Endothelial cell of umbilical vein (primary cell): Measurements from ENCODE around the gene TGFBR3. TPM values are rescaled to one million over a fixed set of nuclear protein-coding genes. Genes with fewer than 3 reads are reported as not detected.

Source experiments
- BruUV-seq: library from RNA; stranded (reverse); fragments of 400-500 nt; replicated peaks from 2 replicates; lab custom pipeline; 2021; lab: Mats Ljungman, UMichigan
- CTCF ChIA-PET: fragments of 300-600, 350-600 bp; sonication (Branson Sonifier 250); formaldehyde crosslinking; loops from one replicate; lab custom pipeline; 2021; ENCODE audit warnings: antibody characterized with exemption, inconsistent platforms; lab: Charles Lee
- POLR2A ChIA-PET: fragments of 300-600, 350-600 bp; sonication (Branson Sonifier 250); formaldehyde crosslinking; loops from one replicate; lab custom pipeline; 2021; ENCODE audit warnings: antibody characterized with exemption, inconsistent platforms; lab: Charles Lee
- DNase-seq: peaks from one replicate; pipeline ENCODE4 v3.0.0-alpha.2; 2011; ENCODE audit warnings: low read depth, low spot score
- FAIRE-seq: peaks from 2 replicates; lab custom pipeline; 2011; peaks lifted over from hg19 to GRCh38; lab: Jason Lieb, UNC
- H2AFZ ChIP-seq: 2 replicates; pipeline ENCODE4 v1.6.0; 2012; ENCODE audit warnings: low read depth, low read length, control low read depth, inconsistent platforms
- H3K27ac ChIP-seq: 2 replicates; pipeline ENCODE4 v1.5.1; 2011; ENCODE audit warnings: low read depth, mild to moderate bottlenecking, control low read depth, low read length, moderate library complexity; ENCODE audit not compliant: insufficient read depth
- H3K27me3 ChIP-seq, 2 experiments: 2 replicates each; pipeline versions ENCODE4 v1.6.0 to v1.6.1; 2011; ENCODE audit warnings: low read length in 2 of 2, mixed read lengths in 1 of 2; ENCODE audit not compliant: control insufficient read depth in 2 of 2, insufficient read depth in 2 of 2
- H3K36me3 ChIP-seq, 2 experiments: 2 replicates in 1 of 2; 3 replicates in 1 of 2; pipeline ENCODE4 v1.5.1; 2011; ENCODE audit warnings: low read length in 2 of 2, mild to moderate bottlenecking in 1 of 2, moderate library complexity in 1 of 2; ENCODE audit not compliant: control insufficient read depth in 2 of 2, insufficient read depth in 2 of 2; ENCODE audit errors: extremely low read depth in 1 of 2
- H3K4me1 ChIP-seq: 3 replicates; pipeline ENCODE4 v1.5.1; 2011; ENCODE audit warnings: mild to moderate bottlenecking, low read length; ENCODE audit not compliant: control insufficient read depth, insufficient read depth; ENCODE audit errors: extremely low read depth
- H3K4me2 ChIP-seq: 2 replicates; pipeline ENCODE4 v1.6.1; 2011; ENCODE audit warnings: low read length, control low read depth, mixed read lengths; ENCODE audit not compliant: insufficient read depth
- H3K4me3 ChIP-seq, 3 experiments: fragments of 200-600 bp in 1 of 3; sonication (generic), shearing (Covaris generic) in 1 of 3; replicated peaks in 1 of 3; 2 replicates each; pipeline ENCODE4 v1.5.1; 2011 to 2016; ENCODE audit warnings: control low read depth in 3 of 3, low read length in 3 of 3, mild to moderate bottlenecking in 2 of 3, inconsistent platforms in 1 of 3, low read depth in 1 of 3, moderate library complexity in 1 of 3; ENCODE audit not compliant: insufficient read depth in 1 of 3
- H3K79me2 ChIP-seq: 2 replicates; pipeline ENCODE4 v1.6.0; 2012; ENCODE audit warnings: low read length, inconsistent platforms; ENCODE audit not compliant: control insufficient read depth, insufficient read depth
- H3K9ac ChIP-seq: replicated peaks from 2 replicates; pipeline ENCODE3; 2011; ENCODE audit warnings: low read length, control low read depth; ENCODE audit not compliant: insufficient read depth; ENCODE audit errors: extremely low read depth
- H3K9me1 ChIP-seq: replicated peaks from 3 replicates; pipeline ENCODE4 v1.6.0; 2011; ENCODE audit warnings: mild to moderate bottlenecking, low read length; ENCODE audit not compliant: control insufficient read depth, insufficient read depth; ENCODE audit errors: extremely low read depth
- H3K9me3 ChIP-seq: replicated peaks from 2 replicates; pipeline ENCODE4 v1.5.1; 2012; ENCODE audit warnings: low read length, inconsistent platforms; ENCODE audit not compliant: control insufficient read depth, insufficient read depth
- H4K20me1 ChIP-seq: replicated peaks from 2 replicates; pipeline ENCODE3; 2011; ENCODE audit warnings: mild to moderate bottlenecking, low read length; ENCODE audit not compliant: control insufficient read depth, insufficient read depth; ENCODE audit errors: extremely low read depth
- CTCF ChIP-seq, 2 donors: IDR thresholded peaks; 1 replicate in 1 of 2; 2 replicates in 1 of 2; pipeline ENCODE4 v1.5.1; 2011; ENCODE audit warnings: low read length in 2 of 2, mild to moderate bottlenecking in 2 of 2, moderate library complexity in 2 of 2, control low read depth in 1 of 2, inconsistent platforms in 1 of 2, low read depth in 1 of 2; ENCODE audit not compliant: insufficient read depth in 1 of 2; ENCODE audit errors: extremely low read depth in 1 of 2
- EZH2 ChIP-seq: IDR thresholded peaks from 2 replicates; pipeline ENCODE4 v1.6.1; 2012; ENCODE audit warnings: borderline replicate concordance, low read depth, mild to moderate bottlenecking, moderate library complexity, low read length, inconsistent platforms; ENCODE audit not compliant: severe bottlenecking
- FOS ChIP-seq: IDR thresholded peaks from 2 replicates; pipeline ENCODE4 v1.6.1; 2011; ENCODE audit warnings: mild to moderate bottlenecking, low read length, moderate library complexity, borderline replicate concordance; ENCODE audit not compliant: insufficient read depth
- GATA2 ChIP-seq: IDR thresholded peaks from 2 replicates; pipeline ENCODE4 v1.7.0; 2011; ENCODE audit warnings: low read depth, mild to moderate bottlenecking, moderate library complexity, mixed read lengths, low read length; ENCODE audit not compliant: insufficient read length, insufficient read depth
- JUN ChIP-seq: IDR thresholded peaks from 2 replicates; pipeline ENCODE4 v1.6.1; 2011; ENCODE audit warnings: borderline replicate concordance, low read depth; ENCODE audit not compliant: insufficient read length, insufficient read depth
- dilution Hi-C: fragments of 300-500 bp; cut with MboI; formaldehyde crosslinking; loops from one replicate; pipeline ENCODE4 v1.15.0; 2019; ENCODE audit warnings: low sequenced_read_pairs; ENCODE audit not compliant: extremely low pct_ligation_motif_present
- intact Hi-C: fragments of 100-400 bp; cut with micrococcal nuclease; formaldehyde crosslinking; loops from one replicate; pipeline ENCODE4 v1.10.0; 2022
- polyA plus RNA-seq, 4 experiments: library from polyadenylated mRNA; depleted of rRNA in 3 of 4; stranded (reverse) in 3 of 4; unstranded in 1 of 4; fragments of >200 nt; gene quantifications; 2 replicates each; pipeline versions ENCODE4 v1.2.1 to v1.2.3, GENCODE V29; 2011 to 2012; ENCODE audit warnings: missing spikeins in 1 of 4
- total RNA-seq: library from RNA; stranded (reverse); gene quantifications from 2 replicates; pipeline ENCODE4 v1.2.3, GENCODE V29; 2021

The TGFBR3 gene
- total and polyA plus RNA-seq, 2 donors (not counting 3 experiments of a cell fraction or from before 2014, with no cell fraction given) = 8.0 to 13.4 TPM

GRCh38 chr1:91673613-91674012 is 212.3 kb downstream of the TGFBR3 start:
- Histone ChIP-seq H3K79me2 (no peaks in the 10 kb centered on the region), H3K4me2 (no peak overlapping the region), H3K9me1 (no peaks in the 10 kb centered on the region), H3K9me3 (no peaks in the 10 kb centered on the region), H3K4me1 (no peaks in the 10 kb centered on the region), H4K20me1 (no peaks in the 10 kb centered on the region), H3K4me3 (no peak overlapping the region), H3K27me3 (no peaks in the 10 kb centered on the region), H3K36me3 (no peaks in the 10 kb centered on the region), H3K9ac (no peak overlapping the region), H2AFZ (no peak overlapping the region), H3K27ac (no peak overlapping the region)
- ChIA-PET CTCF (interaction anchor here (0.9 kb wide), 1 partner anchor 11 kb away, joined by 3 read pairs; no protein-coding TSS in a partner anchor), POLR2A (no interaction called here)
- FAIRE-seq (no peak), DNase-seq (no peak)
- TF ChIP-seq JUN = no peak
- no peak for TF ChIP-seq FOS
- TF ChIP-seq CTCF (IDR thresholded peaks at IDR 0.05; ENCODE audit: extremely low read depth in 1 of 2, insufficient read depth in 1 of 2, low read depth in 1 of 2, low read length in 2 of 2) = no peak
- no peak for TF ChIP-seq GATA2
- TF ChIP-seq EZH2 = no peak
- no TSS peak for BruUV-seq
- dilution Hi-C loops (no loop called here), intact Hi-C loops (no loop called here)
